GM23338 (cell line): Measurements from ENCODE around the gene ST6GALNAC3. TPM values are rescaled to one million over a fixed set of nuclear protein-coding genes. Genes with fewer than 3 reads are reported as not detected.

Source experiments
- ATAC-seq: fragments of 200-7000 bp; cut with Tn5 transposase; 3 replicates; pipeline ENCODE4 v1.9.1; 2020
- DNase-seq: peaks from one replicate; pipeline ENCODE4 v3.0.0-alpha.2; 2015; ENCODE audit warnings: low spot score
- H2AFZ ChIP-seq: fragments of 200-600 bp; sonication (generic); 2 replicates; pipeline ENCODE4 v1.8.0; 2016; ENCODE audit warnings: antibody characterized with exemption, mild to moderate bottlenecking, moderate library complexity
- H3F3A ChIP-seq: fragments of 200-600 bp; sonication (generic); replicated peaks from 2 replicates; pipeline ENCODE4 v1.8.0; 2017; ENCODE audit warnings: antibody characterized with exemption, mixed run types, low read depth
- H3K27ac ChIP-seq: fragments of 200-600 bp; sonication (generic); 2 replicates; pipeline ENCODE4 v1.6.1; 2016; ENCODE audit warnings: low read depth
- H3K27me3 ChIP-seq: fragments of 200-600 bp; sonication (generic); 2 replicates; pipeline ENCODE4 v1.8.0; 2016; ENCODE audit warnings: mild to moderate bottlenecking, mixed run types, moderate library complexity; ENCODE audit not compliant: insufficient read depth
- H3K36me3 ChIP-seq: fragments of 200-600 bp; sonication (generic); 2 replicates; pipeline ENCODE4 v1.8.0; 2016; ENCODE audit warnings: mild to moderate bottlenecking; ENCODE audit not compliant: insufficient read depth
- H3K4me1 ChIP-seq: fragments of 200-600 bp; sonication (generic); 2 replicates; pipeline ENCODE4 v1.8.0; 2016; ENCODE audit warnings: mild to moderate bottlenecking, moderate library complexity; ENCODE audit not compliant: insufficient read depth
- H3K4me2 ChIP-seq: fragments of 200-600 bp; sonication (generic); 2 replicates; pipeline ENCODE4 v1.7.1; 2017; ENCODE audit warnings: mixed run types
- H3K4me3 ChIP-seq: fragments of 200-600 bp; sonication (generic); 2 replicates; pipeline ENCODE4 v1.6.1; 2016; ENCODE audit warnings: mixed run types
- H3K79me2 ChIP-seq: fragments of 200-600 bp; sonication (generic); replicated peaks from 2 replicates; pipeline ENCODE4 v1.8.0; 2017; ENCODE audit warnings: mild to moderate bottlenecking; ENCODE audit not compliant: insufficient read depth
- H3K9me2 ChIP-seq: fragments of 200-600 bp; sonication (generic); 2 replicates; pipeline ENCODE4 v1.8.0; 2017; ENCODE audit not compliant: insufficient read depth
- H4K20me1 ChIP-seq: fragments of 200-600 bp; sonication (generic); replicated peaks from 2 replicates; pipeline ENCODE4 v1.8.0; 2017; ENCODE audit warnings: mild to moderate bottlenecking; ENCODE audit not compliant: insufficient read depth
- H3K27ac Mint-ChIP-seq: 2 replicates; pipeline ENCODE4 v1.8.0; 2020; ENCODE audit warnings: inconsistent platforms, mild to moderate bottlenecking, moderate library complexity, mixed read lengths
- H3K27me3 Mint-ChIP-seq: 3 replicates; pipeline ENCODE4 v1.8.0; 2022; ENCODE audit warnings: low read depth, mild to moderate bottlenecking, moderate library complexity, mixed read lengths, inconsistent platforms; ENCODE audit not compliant: insufficient read depth, poor library complexity
- H3K36me3 Mint-ChIP-seq: 3 replicates; pipeline ENCODE4 v1.8.0; 2021; ENCODE audit warnings: low read depth, mild to moderate bottlenecking, inconsistent platforms, moderate library complexity, mixed read lengths
- H3K4me1 Mint-ChIP-seq: 3 replicates; pipeline ENCODE4 v1.8.0; 2020; ENCODE audit warnings: mild to moderate bottlenecking, inconsistent platforms, mixed read lengths
- H3K4me3 Mint-ChIP-seq: 3 replicates; pipeline ENCODE4 v1.8.0; 2021; ENCODE audit warnings: moderate library complexity, mild to moderate bottlenecking, inconsistent platforms, mixed read lengths
- H3K9me3 Mint-ChIP-seq: 3 replicates; pipeline ENCODE4 v1.8.0; 2020; ENCODE audit warnings: moderate library complexity, mild to moderate bottlenecking, inconsistent platforms, mixed read lengths
- CREB1 ChIP-seq: fragments of 250-450 bp; sonication (Bioruptor Pico); IDR thresholded peaks from 2 replicates; pipeline ENCODE4 v1.5.0; 2020; ENCODE audit warnings: low read depth, mild to moderate bottlenecking, moderate library complexity
- CTCF ChIP-seq, 2 experiments: fragments of 200-600 bp in 1 of 2; sonication (generic) in 1 of 2; conservative IDR thresholded peaks; 2 replicates each; pipeline versions ENCODE4 v1.5.1 to v1.6.1; 2016 to 2017; ENCODE audit warnings: antibody characterized with exemption in 2 of 2, low read depth in 2 of 2, mild to moderate bottlenecking in 2 of 2, moderate library complexity in 1 of 2
- ETS1 ChIP-seq: IDR thresholded peaks from 2 replicates; pipeline ENCODE4 v1.6.1; 2016; ENCODE audit warnings: antibody characterized with exemption
- EZH2 ChIP-seq: fragments of 200-600 bp; sonication (generic); IDR thresholded peaks from one replicate; pipeline ENCODE4 v1.8.0; 2017; ENCODE audit warnings: antibody characterized with exemption, mild to moderate bottlenecking, low read depth; ENCODE audit not compliant: unreplicated experiment
- EZH2phosphoT487 ChIP-seq: fragments of 200-600 bp; sonication (generic); IDR thresholded peaks from one replicate; pipeline ENCODE4 v1.8.1; 2018; ENCODE audit warnings: antibody characterized with exemption; ENCODE audit not compliant: unreplicated experiment
- STAT1 ChIP-seq: IDR thresholded peaks from one replicate; pipeline ENCODE4 v1.6.1; 2016; ENCODE audit warnings: antibody characterized with exemption; ENCODE audit not compliant: unreplicated experiment
- ZNF331 ChIP-seq: fragments of 250-450 bp; sonication (Bioruptor Pico); IDR thresholded peaks from 2 replicates; pipeline ENCODE4 v1.5.0; 2020; ENCODE audit warnings: low read depth, mild to moderate bottlenecking, moderate library complexity
- polyA plus RNA-seq: library from polyadenylated mRNA; unstranded; fragments of >200 nt; fragmentation: Nextera tagmentation; extraction: Ambion mirVana; gene quantifications from 2 replicates; pipeline ENCODE4 v1.2.1, GENCODE V29; 2016
- total RNA-seq: library from RNA; depleted of rRNA; stranded (reverse); fragments of >200 nt; shearing (Covaris generic); gene quantifications from 2 replicates; pipeline ENCODE4 v1.2.3, GENCODE V29; 2014
- TF ChIP-seq, protein P1 (sequence below): IDR thresholded peaks from one replicate; pipeline ENCODE4 v1.6.1; 2018; ENCODE audit warnings: antibody characterized with exemption; ENCODE audit not compliant: unreplicated experiment

Gene ST6GALNAC3
- total and polyA plus RNA-seq, 2 experiments from 2014 or later = 4.7 to 11.6 TPM

GRCh38 chr1:76138217-76138616 lies 63.7 kb downstream of the ST6GALNAC3 start (continued):
- TF ChIP-seq ETS1 = no peak
- TF ChIP-seq, protein P1, sequence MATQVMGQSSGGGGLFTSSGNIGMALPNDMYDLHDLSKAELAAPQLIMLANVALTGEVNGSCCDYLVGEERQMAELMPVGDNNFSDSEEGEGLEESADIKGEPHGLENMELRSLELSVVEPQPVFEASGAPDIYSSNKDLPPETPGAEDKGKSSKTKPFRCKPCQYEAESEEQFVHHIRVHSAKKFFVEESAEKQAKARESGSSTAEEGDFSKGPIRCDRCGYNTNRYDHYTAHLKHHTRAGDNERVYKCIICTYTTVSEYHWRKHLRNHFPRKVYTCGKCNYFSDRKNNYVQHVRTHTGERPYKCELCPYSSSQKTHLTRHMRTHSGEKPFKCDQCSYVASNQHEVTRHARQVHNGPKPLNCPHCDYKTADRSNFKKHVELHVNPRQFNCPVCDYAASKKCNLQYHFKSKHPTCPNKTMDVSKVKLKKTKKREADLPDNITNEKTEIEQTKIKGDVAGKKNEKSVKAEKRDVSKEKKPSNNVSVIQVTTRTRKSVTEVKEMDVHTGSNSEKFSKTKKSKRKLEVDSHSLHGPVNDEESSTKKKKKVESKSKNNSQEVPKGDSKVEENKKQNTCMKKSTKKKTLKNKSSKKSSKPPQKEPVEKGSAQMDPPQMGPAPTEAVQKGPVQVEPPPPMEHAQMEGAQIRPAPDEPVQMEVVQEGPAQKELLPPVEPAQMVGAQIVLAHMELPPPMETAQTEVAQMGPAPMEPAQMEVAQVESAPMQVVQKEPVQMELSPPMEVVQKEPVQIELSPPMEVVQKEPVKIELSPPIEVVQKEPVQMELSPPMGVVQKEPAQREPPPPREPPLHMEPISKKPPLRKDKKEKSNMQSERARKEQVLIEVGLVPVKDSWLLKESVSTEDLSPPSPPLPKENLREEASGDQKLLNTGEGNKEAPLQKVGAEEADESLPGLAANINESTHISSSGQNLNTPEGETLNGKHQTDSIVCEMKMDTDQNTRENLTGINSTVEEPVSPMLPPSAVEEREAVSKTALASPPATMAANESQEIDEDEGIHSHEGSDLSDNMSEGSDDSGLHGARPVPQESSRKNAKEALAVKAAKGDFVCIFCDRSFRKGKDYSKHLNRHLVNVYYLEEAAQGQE = no peak
- TF ChIP-seq CREB1 = no peak
- TF ChIP-seq EZH2phosphoT487 = no peak

DNA sequence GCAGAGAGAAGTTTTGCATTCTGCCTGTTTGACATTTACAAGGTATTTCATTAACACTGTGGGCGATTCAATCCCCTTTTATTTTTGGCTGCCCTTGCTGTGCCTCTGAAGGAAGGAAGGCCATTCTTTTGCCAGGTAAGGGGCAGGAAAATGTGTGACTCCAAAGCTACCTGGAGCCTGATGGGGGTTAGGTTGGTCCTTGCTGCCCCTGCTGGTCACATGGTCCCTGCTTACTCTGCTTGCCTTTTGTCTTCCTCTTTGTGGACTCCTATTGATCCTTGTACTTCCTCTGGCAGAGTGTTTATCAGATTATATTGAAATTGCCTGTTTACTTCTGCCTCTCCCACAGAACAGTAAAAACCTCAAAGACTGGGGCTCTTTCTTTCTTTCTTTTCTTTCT lies 65.7 kb downstream of the ST6GALNAC3 start:
- ATAC-seq (peak; percentile 93), DNase-seq (peak; percentile 53)
- Mint-ChIP-seq H3K27me3 (peaks cover 4% of the 10 kb centered on the region), H3K36me3 (no peaks in the 10 kb centered on the region), H3K4me3 (no peak overlapping the region), H3K27ac (peak overlapping the region; percentile 45), H3K9me3 (no peaks in the 10 kb centered on the region), H3K4me1 (peaks cover 29% of the 10 kb centered on the region)
- no peaks in the 10 kb centered on the region for H3K36me3 ChIP-seq
- no peaks in the 10 kb centered on the region; the same call in 1 of the 2 replicates for H3K9me2 ChIP-seq
- H3K27ac ChIP-seq = no peak overlapping the region
- TF ChIP-seq ZNF331 (no peak), EZH2 (no peak), STAT1 (no peak), EZH2phosphoT487 (no peak), CTCF (conservative IDR thresholded peaks at IDR 0.05; ENCODE audit: low read depth in 2 of 2) (peak; percentile 39 to 62; a peak in 3 of 4 replicates)
- H3F3A ChIP-seq = no peaks in the 10 kb centered on the region; the same call in 1 of the 2 replicates
- peaks cover 23% of the 10 kb centered on the region for H3K4me1 ChIP-seq
- no peak overlapping the region for H3K4me3 ChIP-seq
- no peaks in the 10 kb centered on the region for H4K20me1 ChIP-seq
- H3K27me3 ChIP-seq = no peaks in the 10 kb centered on the region
- H2AFZ ChIP-seq = no peak overlapping the region
- H3K4me2 ChIP-seq = no peak overlapping the region
- H3K79me2 ChIP-seq = no peaks in the 10 kb centered on the region
